HG02943 (cell line): ENCODE results near the gene JAZF1.

Source experiments
- ATAC-seq: cut with Tn5 transposase; IDR thresholded peaks from one replicate; pipeline ENCODE4 v1.9.1; 2021; ENCODE audit warnings: mild to moderate bottlenecking, low read depth, moderate library complexity; ENCODE audit not compliant: unreplicated experiment

JAZF1 gene

GRCh38 chr7:28112883-28113540 lies 67.6 kb downstream of the JAZF1 start:
- ATAC-seq = no peak

- no peak for ATAC-seq
These were observed 68.1 kb downstream of the JAZF1 start for GRCh38 chr7:28112467-28112866.

- ATAC-seq = no peak
These were observed 68.6 kb downstream of the JAZF1 start for GRCh38 chr7:28112012-28112411.

GRCh38 chr7:28110427-28111012 lies 70.1 kb downstream of the JAZF1 start:
- ATAC-seq = no peak

GRCh38 chr7:28108747-28109146 lies 71.8 kb downstream of the JAZF1 start:
- ATAC-seq = no peak

- ATAC-seq = no peak
These were observed 72.6 kb downstream of the JAZF1 start for GRCh38 chr7:28107960-28108359.

- no peak for ATAC-seq
These were observed 74.2 kb downstream of the JAZF1 start for GRCh38 chr7:28106321-28106829.

- ATAC-seq = no peak
These were observed 75.4 kb downstream of the JAZF1 start for GRCh38 chr7:28105234-28105633.

- ATAC-seq = no peak
These were observed 75.8 kb downstream of the JAZF1 start for GRCh38 chr7:28104811-28105210.

GRCh38 chr7:28104041-28104541 lies 76.5 kb downstream of the JAZF1 start:
- no peak for ATAC-seq

- no peak for ATAC-seq
These were observed 77.8 kb downstream of the JAZF1 start for GRCh38 chr7:28102797-28103196.

- no peak for ATAC-seq
These were observed 83.9 kb downstream of the JAZF1 start for GRCh38 chr7:28096713-28097112.

- no peak for ATAC-seq
These were observed 85.4 kb downstream of the JAZF1 start for GRCh38 chr7:28095231-28095630.

- ATAC-seq = no peak
These were observed 86.9 kb downstream of the JAZF1 start for GRCh38 chr7:28093623-28094232.

GRCh38 chr7:28091190-28091589 lies 89.4 kb downstream of the JAZF1 start:
- ATAC-seq = no peak

- ATAC-seq = no peak
These were observed 91.5 kb downstream of the JAZF1 start for GRCh38 chr7:28088901-28089714.

- no peak for ATAC-seq
These were observed 92.6 kb downstream of the JAZF1 start for GRCh38 chr7:28088032-28088431.

- ATAC-seq = no peak
These were observed 94.4 kb downstream of the JAZF1 start for GRCh38 chr7:28086198-28086597.

- ATAC-seq = no peak
These were observed 96.3 kb downstream of the JAZF1 start for GRCh38 chr7:28083998-28084985.
